IPS-NIHi7 (cell line): ENCODE data around the gene CPNE5.

Experiments used
- DNase-seq: peaks from one replicate; pipeline ENCODE4 v3.0.0; 2012; ENCODE audit warnings: mixed read lengths; ENCODE audit errors: extremely low spot score

CPNE5 gene

DNA sequence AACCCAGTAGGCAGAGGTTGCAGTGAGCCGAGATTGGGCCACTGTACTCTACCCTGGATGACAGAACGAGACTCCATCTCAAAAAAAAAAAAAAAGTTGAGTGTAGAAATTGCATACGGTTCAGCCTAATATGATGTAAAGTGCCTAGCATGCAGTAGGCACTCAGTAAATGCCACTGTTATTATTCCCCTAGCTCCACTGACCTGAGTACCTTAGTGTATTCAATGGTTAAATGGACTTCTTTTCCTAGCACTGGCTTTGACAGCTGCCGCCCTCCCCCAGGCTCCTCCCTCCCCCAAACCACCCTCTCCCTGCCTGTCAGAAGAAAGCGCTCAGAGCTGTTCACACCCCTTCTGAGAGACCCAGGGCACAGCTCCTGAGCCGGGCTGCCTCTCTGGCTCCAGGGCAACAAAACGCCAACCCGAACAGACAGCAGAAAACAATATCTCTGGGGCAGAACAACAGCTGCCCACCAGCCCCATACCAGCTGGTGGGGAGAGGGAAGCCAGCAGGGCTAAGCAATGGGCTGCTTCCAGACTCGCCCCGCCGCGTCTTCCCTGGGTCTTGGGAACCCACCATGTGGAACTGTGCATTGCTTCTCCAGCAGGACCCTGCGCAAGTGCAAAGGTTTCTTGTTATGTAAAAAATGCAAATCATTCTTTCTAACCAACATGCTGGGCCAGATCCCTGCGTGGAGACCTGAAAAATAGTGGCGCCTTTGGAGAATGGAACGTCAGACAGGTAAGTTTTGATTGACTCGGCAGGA lies 4.5 kb downstream of the CPNE5 start:
- peak; percentile 71 for DNase-seq

DNA sequence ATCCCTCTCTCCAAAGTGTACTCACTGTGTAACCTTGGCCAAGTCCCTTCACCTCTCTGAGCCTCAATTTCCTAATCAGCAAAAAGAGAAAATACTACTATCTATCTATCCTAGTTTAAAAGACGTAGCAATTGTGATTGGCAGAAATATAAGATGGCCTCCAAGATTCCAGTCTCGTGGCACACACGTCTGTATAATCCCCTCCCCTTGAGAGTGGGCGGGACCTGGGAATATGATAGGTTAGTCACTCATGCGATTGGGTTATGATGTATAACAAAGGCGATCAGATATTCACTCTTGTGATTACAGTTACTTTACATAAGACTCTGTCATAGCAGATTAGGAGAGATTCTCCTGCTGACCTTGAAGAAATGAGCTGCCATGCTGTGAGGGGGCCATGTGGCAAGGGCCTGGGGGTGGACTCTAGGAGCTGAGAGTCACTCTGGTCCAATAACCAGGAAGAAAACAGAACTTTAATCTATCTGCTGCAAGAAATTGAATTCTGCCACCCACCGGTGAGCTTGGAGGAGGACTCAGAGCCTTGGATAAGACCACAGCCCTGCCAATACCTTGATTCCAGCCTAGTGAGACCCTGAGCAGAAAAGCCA lies 6.0 kb downstream of the CPNE5 start:
- no peak for DNase-seq

DNA sequence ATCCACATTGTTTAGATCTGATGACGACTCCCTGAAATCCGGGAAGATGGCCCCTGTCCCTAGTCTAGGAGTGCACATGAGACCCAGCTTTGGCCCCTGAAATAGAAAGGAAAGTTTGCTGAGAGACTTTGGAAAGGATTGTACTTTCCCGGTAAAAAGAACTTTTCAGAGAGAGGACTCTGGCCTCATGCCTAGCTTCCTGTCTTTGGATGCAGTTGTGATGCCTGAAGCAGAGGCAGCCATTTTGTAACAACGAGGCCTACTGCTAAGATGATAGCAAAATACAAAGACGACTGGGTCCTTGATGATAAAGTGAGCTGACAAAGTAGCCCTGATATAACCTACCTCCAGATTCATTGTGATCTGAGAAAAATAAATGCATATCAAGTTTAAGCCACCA lies 6.9 kb downstream of the CPNE5 start:
- DNase-seq = no peak

DNA sequence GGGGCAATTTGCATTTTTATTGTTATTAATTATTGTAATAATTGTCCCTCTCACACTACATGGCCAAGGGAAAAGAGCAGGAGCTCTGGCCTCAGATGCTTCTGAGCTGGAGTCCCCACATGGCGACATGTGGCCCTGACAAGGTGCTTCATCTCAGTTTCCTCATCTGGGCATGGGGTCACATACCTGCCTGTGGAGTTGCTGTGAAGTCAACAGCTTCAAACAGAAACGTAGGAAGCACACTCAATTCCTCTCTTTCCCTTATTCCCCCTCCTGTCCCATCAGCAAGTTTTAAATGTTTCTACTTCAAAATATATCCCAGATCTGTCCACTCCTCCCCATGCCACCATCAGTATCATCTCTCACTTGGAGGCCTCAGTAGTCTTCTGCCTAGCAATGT lies 8.7 kb downstream of the CPNE5 start:
- DNase-seq = no peak

DNA sequence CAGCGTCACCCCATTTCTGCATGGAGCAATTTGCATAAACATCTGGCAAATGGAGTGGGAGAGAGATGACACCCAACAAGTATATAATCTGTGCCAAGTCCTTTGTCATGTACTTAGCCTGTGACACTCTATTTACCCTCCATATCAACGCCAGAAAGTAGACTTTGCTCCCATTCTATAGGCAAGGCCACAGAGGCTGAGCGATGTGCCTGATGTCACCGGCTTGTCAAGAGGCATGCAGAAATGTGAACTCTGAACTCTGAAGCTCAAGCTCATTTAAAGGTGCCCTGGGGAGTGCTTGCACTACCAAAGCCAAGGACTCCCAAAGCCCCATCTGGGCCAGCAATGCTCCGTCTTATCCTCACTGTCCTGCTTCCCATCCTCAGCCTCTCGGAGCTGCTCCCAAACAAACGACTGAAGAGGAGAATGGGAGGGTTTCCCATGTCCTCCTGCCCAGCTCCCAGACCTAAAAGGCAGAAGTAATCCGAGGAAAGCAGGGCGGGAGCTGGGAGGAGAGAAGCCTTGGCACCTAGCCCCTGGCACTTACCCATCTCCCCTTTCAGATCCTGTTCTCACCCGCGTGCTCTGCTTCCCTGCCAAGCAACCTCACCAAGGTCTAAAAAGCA lies 9.2 kb downstream of the CPNE5 start:
- DNase-seq = no peak

DNA sequence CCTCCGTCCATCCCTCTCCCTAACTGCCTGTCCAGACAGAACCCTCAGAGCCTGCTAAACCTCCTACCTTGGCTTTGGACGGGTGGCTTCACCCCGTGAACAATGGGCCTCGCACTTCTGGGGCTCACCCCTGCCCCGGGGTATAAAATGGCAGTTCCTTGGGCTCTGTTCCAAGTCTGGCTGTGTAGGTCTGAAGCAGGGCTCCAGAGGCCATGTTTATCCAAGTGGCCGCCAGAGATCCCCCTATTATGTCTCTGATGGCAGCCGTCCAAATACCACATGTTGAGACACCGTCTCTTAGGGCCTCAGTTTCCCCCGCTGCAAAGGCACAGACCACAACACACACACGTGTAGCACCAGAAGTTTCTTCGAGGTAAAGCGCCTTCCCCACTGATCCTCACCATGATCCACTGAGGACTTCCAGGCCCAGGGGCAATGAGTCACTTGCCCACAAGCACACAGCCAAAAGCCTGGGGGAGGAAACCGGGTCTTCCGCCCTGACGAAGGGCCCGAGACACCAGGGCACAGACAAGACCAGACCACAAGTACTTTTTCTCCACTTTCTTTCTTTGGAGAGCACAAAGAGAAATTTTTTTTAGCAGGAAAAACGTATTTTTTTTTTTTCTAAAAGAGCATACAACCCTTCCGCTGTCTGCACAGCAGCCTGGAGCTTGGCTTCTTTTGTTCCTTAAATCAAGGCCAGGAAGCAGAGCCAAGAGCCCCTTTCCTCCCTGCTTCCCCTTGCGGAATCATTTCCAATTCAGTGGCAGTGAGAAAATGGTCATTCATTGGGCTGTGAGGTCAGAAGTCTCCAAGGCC lies 11.8 kb downstream of the CPNE5 start:
- DNase-seq = no peak

DNA sequence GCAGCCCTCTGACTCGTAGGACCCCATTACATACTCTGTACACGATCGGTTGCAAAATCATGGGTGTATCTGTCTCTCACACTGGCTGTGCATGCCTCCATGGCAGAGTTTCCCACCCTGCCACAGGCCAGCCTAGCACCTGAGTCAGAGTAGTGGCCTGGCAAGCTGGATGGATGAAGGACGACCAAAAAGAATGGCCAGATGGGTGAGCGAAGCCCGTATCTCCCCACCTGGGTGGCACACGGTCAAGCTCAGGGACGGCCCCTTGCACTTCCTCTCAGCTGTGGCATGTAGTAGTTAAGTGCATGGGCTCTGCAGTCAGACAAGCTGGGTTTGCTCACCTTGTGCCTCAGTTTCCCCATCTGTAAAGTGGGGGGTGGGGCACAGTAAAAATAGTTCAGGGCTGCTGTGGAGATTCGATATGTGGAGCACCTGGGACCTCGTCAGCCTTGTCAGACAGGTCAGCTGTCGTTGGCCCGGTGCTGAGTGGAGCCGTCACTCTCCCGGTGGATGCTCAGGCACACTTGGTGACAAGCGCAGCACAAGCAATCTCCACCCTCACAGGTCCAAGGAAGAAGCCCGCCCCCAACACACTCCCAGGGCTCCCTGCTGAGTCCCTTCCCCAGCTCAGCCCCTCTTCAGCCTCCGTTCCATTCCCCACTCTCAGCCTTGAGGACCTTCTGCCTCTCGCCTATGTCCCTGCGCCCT lies 12.6 kb downstream of the CPNE5 start:
- DNase-seq = no peak

DNA sequence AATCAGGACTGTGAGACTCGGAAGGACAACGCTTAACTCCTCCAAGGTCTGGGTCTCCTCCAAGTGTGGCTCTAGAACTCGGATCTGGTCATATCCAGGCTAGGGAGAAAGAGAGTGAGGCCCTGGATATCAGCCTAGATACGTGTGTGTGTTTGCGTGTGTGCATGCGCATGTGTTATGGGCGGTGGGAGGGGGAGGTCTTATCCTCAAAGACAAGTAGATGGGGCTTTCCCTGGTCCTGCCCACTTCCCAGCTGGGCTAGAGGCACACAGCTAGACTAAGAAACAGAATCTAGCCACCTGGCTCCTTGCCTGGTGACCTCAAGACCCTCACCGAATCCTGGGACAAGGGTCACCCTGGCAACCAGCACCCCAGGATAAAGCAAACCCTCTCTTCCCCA lies 13.2 kb downstream of the CPNE5 start:
- DNase-seq = no peak

DNA sequence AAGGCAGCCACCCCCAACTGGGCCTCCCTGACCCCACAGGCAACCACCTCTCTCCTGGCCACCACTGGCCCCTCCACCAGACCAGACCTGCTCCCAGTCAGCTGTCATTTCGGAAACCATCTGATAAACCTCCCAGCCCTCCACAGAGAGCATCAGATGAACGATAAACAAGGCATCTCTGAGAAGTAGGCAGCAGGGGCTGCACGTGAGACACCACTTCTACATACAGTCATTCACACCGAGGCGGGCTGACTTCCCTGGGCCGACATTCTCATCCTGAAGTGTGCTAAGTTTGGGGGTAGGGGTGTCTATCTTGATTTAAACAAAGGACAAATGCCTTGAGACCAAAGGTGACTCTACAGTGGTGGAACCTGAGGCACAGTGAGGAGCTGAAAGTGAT lies 13.8 kb downstream of the CPNE5 start:
- no peak for DNase-seq

DNA sequence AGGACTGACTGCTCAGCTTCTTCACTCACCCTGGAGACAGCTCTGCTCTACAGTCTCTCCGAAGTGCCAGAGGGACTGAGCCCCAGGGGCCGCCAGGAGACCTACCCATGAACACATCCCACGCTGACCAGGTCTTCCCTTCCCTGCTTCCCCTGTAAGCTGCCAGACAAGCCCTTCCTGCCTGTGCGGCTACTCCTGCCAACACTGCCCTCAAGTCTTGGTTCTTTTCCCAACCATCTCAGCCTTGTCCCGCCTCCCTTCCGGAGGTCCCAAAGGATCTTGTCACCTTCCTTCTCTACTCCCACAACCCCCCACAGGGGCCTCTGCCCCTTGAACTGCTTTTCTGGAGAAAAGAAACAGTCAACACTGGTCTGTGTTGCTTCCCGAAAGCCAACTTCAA lies 15.0 kb downstream of the CPNE5 start:
- DNase-seq = no peak

DNA sequence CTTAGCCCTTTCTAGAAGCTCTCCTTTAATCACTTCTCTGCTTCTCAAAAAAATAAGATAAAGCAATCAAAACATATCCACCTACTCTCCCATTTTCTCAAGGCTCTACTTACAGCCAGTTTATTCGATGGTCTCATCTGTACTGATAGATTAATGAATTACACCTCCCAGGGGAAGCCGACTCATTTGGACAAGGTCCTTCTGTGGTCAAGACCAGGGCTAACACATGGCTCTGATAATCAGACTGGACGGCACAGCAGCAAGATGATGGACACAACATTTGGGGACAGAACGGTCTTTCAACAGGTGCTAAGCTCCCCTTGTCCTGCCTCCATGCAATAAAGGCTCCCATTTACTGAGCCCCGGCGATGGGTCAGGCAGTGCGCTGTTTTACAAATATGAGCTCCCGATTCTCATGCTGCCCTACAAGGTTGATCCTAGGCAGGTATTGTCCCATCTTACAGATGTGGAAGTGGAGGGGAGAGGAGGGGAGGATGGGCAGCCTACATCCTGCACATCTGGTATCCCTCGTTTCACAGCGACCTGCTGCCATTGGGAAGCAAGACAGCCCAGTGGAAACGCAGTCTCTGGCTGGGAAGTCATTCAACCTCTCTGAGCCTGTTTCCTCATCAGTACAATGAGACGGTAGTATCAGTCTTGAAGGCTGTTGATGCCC lies 15.7 kb downstream of the CPNE5 start:
- no peak for DNase-seq

DNA sequence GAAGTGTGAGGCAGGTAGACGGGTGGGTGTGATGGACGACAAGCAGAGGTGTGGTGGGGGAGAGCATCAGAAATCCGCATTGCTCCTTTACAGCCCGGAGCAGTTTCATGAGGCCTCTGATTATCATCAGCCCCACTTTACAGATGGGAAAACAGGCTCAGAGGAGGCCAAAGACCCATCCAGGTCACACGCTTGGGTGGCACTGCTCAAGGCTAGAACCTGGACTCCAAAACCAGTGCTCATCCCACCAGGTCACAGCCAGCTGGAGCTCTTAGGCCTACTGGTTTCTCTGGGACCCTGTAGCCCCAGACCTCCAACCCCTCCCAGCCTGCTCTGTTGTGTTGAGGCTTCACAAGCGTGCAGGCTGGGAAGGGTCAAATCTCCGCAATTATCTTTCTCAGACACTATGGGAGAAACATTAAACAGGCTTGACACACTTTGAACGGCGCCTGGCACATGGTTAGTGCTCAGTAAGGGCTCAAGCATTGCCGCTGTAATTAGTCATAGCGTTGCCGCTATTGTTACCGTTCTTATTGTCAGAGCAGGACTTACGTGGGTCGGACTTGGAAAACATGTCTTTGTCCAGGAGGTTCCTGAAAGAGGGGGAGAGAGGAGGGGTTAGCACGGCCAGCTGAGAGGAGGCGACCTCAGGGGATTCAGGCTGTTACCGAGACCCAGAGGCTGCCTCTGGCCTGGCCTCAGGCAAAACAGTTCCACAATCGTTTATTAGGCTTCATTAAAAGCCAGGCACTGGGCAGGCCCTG lies 16.6 kb downstream of the CPNE5 start:
- no peak for DNase-seq

DNA sequence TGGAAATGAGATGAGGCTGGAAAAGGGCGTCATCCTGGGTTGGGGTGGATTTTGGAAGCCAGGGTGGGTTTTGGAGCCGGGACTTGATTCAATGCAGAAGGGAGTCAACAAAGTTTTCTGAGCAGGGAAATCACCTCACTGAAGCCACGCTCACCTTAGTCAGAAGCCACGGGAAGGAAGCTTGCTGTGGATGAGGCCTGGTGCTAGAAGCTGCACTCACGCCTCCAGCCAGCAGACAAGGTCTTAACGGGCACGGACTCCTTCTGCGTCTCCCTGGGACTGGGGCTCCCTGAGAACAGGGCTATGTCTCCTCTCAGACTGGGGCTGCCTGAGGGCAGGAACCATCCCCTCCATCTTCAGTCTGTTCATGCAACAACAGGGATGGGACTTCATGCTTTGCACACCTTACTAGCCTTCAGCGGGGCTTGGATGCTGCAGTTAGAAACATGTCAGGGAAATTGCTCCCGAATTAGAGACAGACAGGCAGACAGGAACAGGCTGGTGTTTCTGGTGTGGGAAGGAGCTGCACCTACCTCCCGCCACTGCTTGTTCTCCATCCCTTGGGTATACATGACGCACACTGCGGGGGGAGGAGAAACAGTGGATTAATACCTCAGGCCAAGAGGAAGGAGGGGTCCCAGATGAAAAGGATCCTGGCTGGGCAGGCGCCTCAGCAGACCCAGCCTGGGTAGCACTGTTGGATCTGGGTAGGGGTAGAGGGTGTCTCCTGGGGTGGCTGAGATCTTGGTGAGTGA lies 17.5 kb downstream of the CPNE5 start:
- no peak for DNase-seq

DNA sequence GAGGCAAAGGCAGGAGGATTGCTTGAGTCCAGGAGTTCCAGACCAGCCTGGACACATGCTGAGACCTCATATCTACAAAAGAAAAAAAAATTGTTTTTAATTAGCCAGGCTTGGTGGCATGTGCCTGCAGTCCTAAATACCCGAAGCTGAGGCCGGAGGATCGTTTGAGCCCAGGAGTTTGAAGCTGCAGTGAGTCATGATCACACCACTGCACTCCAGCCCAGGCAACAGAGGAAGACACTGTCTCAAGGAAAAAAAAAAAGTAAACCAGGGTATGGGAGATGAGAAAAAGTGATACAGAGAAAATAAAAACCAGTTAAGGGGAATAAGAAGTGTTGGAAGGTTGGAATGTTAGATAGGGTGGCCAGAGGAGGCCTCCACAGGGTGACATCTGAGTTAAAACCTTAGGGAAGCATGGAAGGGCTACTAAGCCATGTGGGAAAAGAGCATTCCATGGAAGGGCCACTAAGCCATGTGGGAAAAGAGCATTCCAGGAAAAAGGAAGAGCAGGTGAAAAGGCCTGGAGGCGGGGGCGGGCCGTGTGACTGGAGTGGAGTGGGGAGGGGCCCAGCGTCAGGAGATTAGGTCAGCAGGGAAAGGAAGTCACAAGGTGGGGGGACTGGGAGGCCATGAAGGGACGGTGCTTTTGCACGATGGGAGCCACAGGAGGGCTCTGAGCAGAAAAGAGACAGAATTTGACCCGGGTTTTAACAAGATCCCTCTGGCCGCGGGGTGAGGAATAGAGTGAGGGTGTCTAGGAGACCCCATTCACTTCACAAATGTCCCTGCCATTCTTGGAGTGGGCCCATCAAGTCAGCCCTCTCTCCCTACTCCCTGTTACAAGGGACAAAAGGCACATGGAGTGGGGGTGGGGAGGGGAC lies 18.3 kb downstream of the CPNE5 start:
- peak; percentile 67 for DNase-seq

DNA sequence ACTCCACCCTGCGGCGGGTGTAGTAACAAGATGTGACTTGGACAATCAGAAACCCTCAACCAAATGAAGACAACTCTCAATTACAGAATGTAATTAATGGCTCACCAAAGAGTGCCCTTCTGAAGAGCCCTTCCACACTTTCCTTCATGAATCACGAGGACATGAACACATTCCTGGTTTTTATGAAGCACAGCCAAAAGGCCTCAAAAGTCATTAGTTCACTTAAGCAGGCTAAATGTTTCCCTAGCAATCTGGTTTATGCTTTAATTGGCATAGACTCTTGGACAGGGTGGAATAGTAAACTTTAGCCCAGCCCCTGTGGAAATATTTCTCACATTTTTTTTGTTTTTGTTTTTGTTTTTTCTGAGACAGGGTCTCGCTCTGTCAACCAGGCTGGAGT lies 20.5 kb downstream of the CPNE5 start:
- no peak for DNase-seq

DNA sequence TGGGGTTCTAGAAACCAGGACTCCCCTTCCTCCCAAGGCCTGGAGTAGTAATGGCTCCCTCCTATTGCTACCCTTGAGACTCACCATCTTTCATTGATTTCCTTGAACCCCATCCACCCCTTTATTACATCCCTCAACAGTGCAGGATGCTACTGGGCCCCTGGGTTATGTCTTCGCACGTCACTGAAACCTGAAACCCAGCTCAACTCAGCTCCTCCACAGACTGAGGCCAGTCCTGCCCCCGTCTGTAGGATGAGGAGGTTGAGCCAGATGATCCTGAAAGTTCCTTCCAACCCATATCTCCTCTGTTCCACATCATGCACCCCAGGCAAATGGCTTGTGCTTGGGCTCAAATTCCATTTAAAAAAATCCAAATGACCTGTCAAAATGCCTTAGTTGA lies 21.4 kb downstream of the CPNE5 start:
- no peak for DNase-seq

DNA sequence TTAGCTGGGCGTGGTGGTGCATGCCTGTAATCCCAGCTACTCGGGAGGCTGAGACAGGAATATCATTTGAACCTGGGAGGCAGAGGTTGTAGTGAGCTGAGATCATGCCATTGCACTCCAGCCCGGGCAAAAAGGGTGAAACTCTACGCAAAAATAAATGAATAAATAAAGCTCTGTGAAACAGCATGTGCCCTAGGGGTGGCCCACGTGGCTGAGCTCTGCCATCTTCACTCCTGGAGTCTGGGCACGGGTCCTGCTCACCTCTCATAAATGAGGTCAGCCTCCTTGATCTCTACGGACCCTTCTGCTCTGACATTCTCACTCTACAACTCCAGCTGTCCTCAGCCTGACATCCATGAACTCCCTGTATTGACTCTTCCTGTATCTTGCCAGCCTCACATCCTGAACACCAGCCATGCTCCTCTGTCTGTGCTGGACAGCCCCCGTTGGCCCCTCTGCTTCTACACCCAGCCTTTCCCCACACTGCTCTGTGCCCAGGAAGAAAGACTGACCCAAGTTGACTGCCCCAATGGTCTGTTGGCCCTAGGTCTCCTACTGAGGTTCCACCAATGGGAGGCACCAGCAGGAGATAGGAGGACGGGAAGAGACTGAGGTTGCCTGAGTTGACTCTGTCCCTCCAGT lies 21.9 kb downstream of the CPNE5 start:
- DNase-seq = no peak
